Natural killer cell (primary cell): ENCODE results near the gene BBLN. TPM values are rescaled to one million over a fixed set of nuclear protein-coding genes. Genes with fewer than 3 reads are reported as not detected.

Source experiments
- ATAC-seq, 3 donors: fragments of 150-1000 bp in 2 of 3; fragments of 200-7000 bp in 1 of 3; cut with Tn5 transposase; 1 replicate in 1 of 3; 2 replicates in 2 of 3; pipeline ENCODE4 v1.10.0; 2021; ENCODE audit warnings: mild to moderate bottlenecking in 2 of 3, moderate library complexity in 2 of 3
- DNase-seq, 2 donors: peaks; one replicate each; pipeline versions ENCODE4 v3.0.0 to v3.0.0-alpha.2; 2013 to 2021; ENCODE audit warnings: mixed read lengths in 1 of 2
- H3K27ac ChIP-seq: one replicate; pipeline ENCODE4 v1.5.1; 2013; ENCODE audit warnings: mild to moderate bottlenecking, low read length
- H3K27me3 ChIP-seq: one replicate; pipeline ENCODE4 v1.6.1; 2013; ENCODE audit warnings: low read length; ENCODE audit not compliant: control insufficient read depth, insufficient read depth
- H3K36me3 ChIP-seq: one replicate; pipeline ENCODE4 v1.6.1; 2013; ENCODE audit warnings: low read length; ENCODE audit not compliant: control insufficient read depth, insufficient read depth
- H3K4me1 ChIP-seq: one replicate; pipeline ENCODE4 v1.6.1; 2013; ENCODE audit warnings: low read length; ENCODE audit not compliant: control insufficient read depth, insufficient read depth
- H3K4me3 ChIP-seq: one replicate; pipeline ENCODE4 v1.5.1; 2013; ENCODE audit warnings: low read length
- H3K9me3 ChIP-seq: one replicate; pipeline ENCODE4 v1.6.1; 2013; ENCODE audit warnings: low read length; ENCODE audit not compliant: control insufficient read depth, insufficient read depth
- H3K27ac Mint-ChIP-seq, 2 donors: one replicate each; pipeline ENCODE4 v1.8.0; 2022; ENCODE audit warnings: mild to moderate bottlenecking in 2 of 2, mixed read lengths in 2 of 2, moderate library complexity in 1 of 2
- H3K27me3 Mint-ChIP-seq, 2 donors: one replicate each; pipeline ENCODE4 v1.8.0; 2022; ENCODE audit warnings: low read depth in 2 of 2, mixed read lengths in 2 of 2
- H3K36me3 Mint-ChIP-seq: one replicate; pipeline ENCODE4 v1.8.0; 2022; ENCODE audit warnings: mixed read lengths
- H3K4me1 Mint-ChIP-seq, 2 donors: one replicate each; pipeline ENCODE4 v1.8.0; 2022; ENCODE audit warnings: mixed read lengths in 2 of 2
- H3K4me3 Mint-ChIP-seq: one replicate; pipeline ENCODE4 v1.8.0; 2022; ENCODE audit warnings: mild to moderate bottlenecking, moderate library complexity, mixed read lengths
- H3K9me3 Mint-ChIP-seq, 2 donors: one replicate each; pipeline ENCODE4 v1.8.0; 2022; ENCODE audit warnings: mixed read lengths in 2 of 2
- WGBS: methylation state at CpG from one replicate; pipeline ENCODE4 v1.1.7; 2013; ENCODE audit warnings: missing lambda C conversion rate; ENCODE audit not compliant: insufficient coverage; 5-methylcytosine and 5-hydroxymethylcytosine counted together
- intact Hi-C: fragments of 100-400 bp; cut with micrococcal nuclease; formaldehyde crosslinking; loops from one replicate; pipeline ENCODE4 v1.14.2; 2022
- total RNA-seq, 4 donors: library from RNA; stranded (reverse); fragments of 120-200 nt in 1 of 4; gene quantifications; one replicate each; pipeline versions ENCODE4 v1.2.3 to v1.2.4, GENCODE V29; 2013 to 2022
- TF ChIP-seq, protein P1 (sequence below): fragments of 200-600 bp; IDR thresholded peaks from one replicate; pipeline ENCODE4 v1.8.0; 2022; ENCODE audit warnings: antibody characterized with exemption

Gene BBLN
- total RNA-seq, 3 donors from 2014 or later (not counting 1 experiment from before 2014, with no cell fraction given), result 61.8 to 74.0 (median 69.3) TPM

DNA sequence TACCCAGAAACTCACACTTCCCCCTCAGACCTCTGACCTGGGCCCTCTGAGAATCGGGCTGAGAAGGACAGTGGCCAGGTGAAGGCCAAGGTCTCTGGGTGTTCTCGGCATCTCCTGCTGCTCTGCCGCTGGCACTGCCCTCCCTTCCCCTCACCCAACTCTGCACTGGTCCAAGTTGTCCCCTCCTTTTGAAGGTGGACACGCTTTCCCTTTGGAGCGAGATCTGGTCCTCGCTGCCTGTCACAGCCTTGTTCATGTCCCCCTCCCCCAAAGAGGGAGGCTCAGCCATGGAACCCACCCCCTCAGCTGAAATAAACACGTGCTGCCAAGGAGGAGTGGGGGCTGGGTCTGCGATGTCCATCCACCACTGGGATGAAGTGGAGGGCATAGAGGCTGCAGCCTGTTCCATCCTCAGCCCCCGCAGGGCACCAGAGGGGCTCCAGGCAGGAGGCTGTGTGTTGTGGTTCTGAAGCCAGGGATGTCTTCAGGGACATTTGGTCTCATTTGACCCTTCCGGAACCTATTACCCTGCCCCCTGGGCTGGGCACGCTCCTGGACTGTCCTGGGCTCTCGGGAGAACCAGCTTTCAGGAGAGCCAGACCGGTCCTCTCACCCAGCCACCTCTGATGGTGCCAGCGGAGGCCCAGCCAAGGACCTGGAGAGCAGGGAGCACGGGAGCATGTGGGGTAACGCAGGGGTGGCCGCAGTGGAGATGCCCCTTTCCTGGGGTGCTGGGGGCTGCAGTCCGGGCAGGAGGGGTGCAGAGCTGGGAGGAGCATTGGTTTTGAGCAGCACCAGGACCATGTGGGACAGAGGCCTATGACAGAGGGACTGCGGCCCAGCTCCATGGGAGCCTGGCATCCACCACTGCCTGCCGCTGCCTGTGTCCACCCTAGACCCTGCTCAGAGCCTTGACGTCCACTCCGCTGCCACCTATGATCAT lies 15.6 kb upstream of the BBLN start:
- TF ChIP-seq, protein P1, sequence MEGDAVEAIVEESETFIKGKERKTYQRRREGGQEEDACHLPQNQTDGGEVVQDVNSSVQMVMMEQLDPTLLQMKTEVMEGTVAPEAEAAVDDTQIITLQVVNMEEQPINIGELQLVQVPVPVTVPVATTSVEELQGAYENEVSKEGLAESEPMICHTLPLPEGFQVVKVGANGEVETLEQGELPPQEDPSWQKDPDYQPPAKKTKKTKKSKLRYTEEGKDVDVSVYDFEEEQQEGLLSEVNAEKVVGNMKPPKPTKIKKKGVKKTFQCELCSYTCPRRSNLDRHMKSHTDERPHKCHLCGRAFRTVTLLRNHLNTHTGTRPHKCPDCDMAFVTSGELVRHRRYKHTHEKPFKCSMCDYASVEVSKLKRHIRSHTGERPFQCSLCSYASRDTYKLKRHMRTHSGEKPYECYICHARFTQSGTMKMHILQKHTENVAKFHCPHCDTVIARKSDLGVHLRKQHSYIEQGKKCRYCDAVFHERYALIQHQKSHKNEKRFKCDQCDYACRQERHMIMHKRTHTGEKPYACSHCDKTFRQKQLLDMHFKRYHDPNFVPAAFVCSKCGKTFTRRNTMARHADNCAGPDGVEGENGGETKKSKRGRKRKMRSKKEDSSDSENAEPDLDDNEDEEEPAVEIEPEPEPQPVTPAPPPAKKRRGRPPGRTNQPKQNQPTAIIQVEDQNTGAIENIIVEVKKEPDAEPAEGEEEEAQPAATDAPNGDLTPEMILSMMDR, result no peak
- Mint-ChIP-seq H3K36me3 (no peaks in the 10 kb centered on the region), H3K4me3 (no peak overlapping the region), H3K9me3 (no peaks in the 10 kb centered on the region), H3K27me3 (no peaks in the 10 kb centered on the region), H3K4me1 (no peaks in the 10 kb centered on the region), H3K27ac (no peak overlapping the region)
- 92% methylated on average over 22 of the region's 22 CpGs for WGBS
- Histone ChIP-seq H3K4me1 (no peaks in the 10 kb centered on the region), H3K9me3 (no peaks in the 10 kb centered on the region), H3K27me3 (no peaks in the 10 kb centered on the region), H3K4me3 (no peak overlapping the region), H3K36me3 (no peaks in the 10 kb centered on the region), H3K27ac (no peak overlapping the region)
- DNase-seq (no peak), ATAC-seq (no peak)
- intact Hi-C loops, result no loop called here

DNA sequence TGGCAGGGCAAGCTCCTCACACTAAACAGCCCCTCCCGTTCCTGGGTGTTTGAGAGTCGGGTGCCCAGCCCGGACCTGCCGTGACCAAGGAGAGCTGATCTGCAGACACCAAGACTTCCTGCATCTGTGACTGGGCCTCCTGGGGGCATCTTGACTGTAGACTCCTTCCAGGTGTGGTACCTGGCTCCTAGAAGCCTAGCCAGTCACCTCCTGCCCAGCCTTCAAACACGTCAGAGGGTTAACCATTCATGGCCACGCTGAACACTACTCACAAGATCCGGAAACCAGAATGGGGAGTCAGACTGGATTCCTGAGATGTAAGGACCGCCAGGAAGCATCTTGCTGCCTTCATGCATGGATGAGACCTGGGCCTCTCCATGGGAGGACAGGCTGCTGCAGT lies 14.5 kb upstream of the BBLN start:
- Mint-ChIP-seq H3K4me1 (no peaks in the 10 kb centered on the region), H3K27ac (no peak overlapping the region), H3K4me3 (no peak overlapping the region), H3K9me3 (no peaks in the 10 kb centered on the region), H3K36me3 (no peaks in the 10 kb centered on the region), H3K27me3 (no peaks in the 10 kb centered on the region)
- no peaks in the 10 kb centered on the region for H3K9me3 ChIP-seq
- H3K4me3 ChIP-seq, result no peak overlapping the region
- no peaks in the 10 kb centered on the region for H3K36me3 ChIP-seq
- no peak for DNase-seq
- no peak for ATAC-seq
- no peak overlapping the region for H3K27ac ChIP-seq
- H3K27me3 ChIP-seq, result no peaks in the 10 kb centered on the region
- 73% methylated on average over 8 of the region's 8 CpGs for WGBS
- H3K4me1 ChIP-seq, result no peaks in the 10 kb centered on the region
- TF ChIP-seq, protein P1, result no peak
- intact Hi-C loops, result no loop called here

DNA sequence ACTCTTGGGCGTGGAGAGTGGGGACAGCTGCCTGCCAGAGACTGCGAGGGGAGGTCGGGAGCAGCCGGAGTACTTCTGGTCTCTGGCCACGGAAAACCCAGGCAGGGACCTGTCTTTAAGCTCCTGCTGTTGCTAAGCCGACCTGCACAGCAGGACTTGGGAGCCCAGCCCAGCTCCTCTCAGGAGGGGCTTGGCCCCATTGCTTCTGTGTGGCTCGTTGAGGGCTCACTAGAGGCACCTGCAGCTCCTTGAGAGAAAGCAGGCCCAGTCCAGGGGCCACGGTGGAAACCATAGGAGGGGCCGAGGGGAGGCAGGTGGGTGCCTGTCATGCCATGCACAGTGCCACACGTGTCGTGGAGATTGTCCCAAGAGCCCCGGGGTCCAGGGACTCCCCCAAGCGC lies 14.1 kb upstream of the BBLN start:
- Mint-ChIP-seq H3K9me3 (no peaks in the 10 kb centered on the region), H3K27me3 (no peaks in the 10 kb centered on the region), H3K4me1 (peaks cover 0 to 4% of the 10 kb centered on the region in 2 donors), H3K4me3 (no peak overlapping the region), H3K36me3 (no peaks in the 10 kb centered on the region), H3K27ac (no peak overlapping the region)
- ATAC-seq (no peak), DNase-seq (no peak)
- Histone ChIP-seq H3K4me3 (no peak overlapping the region), H3K36me3 (no peaks in the 10 kb centered on the region), H3K27me3 (no peaks in the 10 kb centered on the region), H3K9me3 (no peaks in the 10 kb centered on the region), H3K4me1 (no peaks in the 10 kb centered on the region), H3K27ac (no peak overlapping the region)
- intact Hi-C loops, result no loop called here
- 88% methylated on average over 13 of the region's 13 CpGs for WGBS
- TF ChIP-seq, protein P1, result no peak
